H1 (cell line): ENCODE results near the gene HRCT1. TPM values are rescaled to one million over a fixed set of nuclear protein-coding genes. Genes with fewer than 3 reads are reported as not detected.

ENCODE experiments used
- BRCA1 ChIP-seq: IDR thresholded peaks from 2 replicates; pipeline ENCODE4 v1.6.1; 2012; ENCODE audit warnings: low read depth, low read length, improper control_type of control experiment
- EZH2 ChIP-seq: fragments of 200-600 bp; sonication (generic); IDR thresholded peaks from 2 replicates; pipeline ENCODE4 v1.7.1; 2012; ENCODE audit warnings: low read depth, mild to moderate bottlenecking, moderate library complexity, low read length, inconsistent platforms; ENCODE audit not compliant: severe bottlenecking
- JUND ChIP-seq: IDR thresholded peaks from 2 replicates; pipeline ENCODE4 v1.6.1; 2011; ENCODE audit warnings: mild to moderate bottlenecking, improper control_type of control experiment, low read length
- RNF2 ChIP-seq: fragments of 200-900, 300-1000 bp; sonication (generic); IDR thresholded peaks from 2 replicates; pipeline ENCODE4 v1.7.1; 2016; ENCODE audit warnings: borderline replicate concordance, low read depth, mild to moderate bottlenecking, antibody characterized with exemption, low read length; ENCODE audit not compliant: poor library complexity, severe bottlenecking; ENCODE audit errors: missing control alignments
- SIX5 ChIP-seq: IDR thresholded peaks from 2 replicates; pipeline ENCODE4 v1.6.1; 2011; ENCODE audit warnings: mild to moderate bottlenecking, low read depth, low read length
- SRF ChIP-seq: IDR thresholded peaks from 2 replicates; pipeline ENCODE4 v1.6.1; 2011; ENCODE audit warnings: mild to moderate bottlenecking, low read depth, low read length, moderate library complexity
- TAF1 ChIP-seq: IDR thresholded peaks from 2 replicates; pipeline ENCODE4 v1.6.1; 2011; ENCODE audit warnings: mild to moderate bottlenecking, low read depth, low read length
- TAF7 ChIP-seq: optimal IDR thresholded peaks from 2 replicates; pipeline ENCODE3; 2011; ENCODE audit warnings: low read depth, mild to moderate bottlenecking, inconsistent platforms, low read length, moderate library complexity, borderline replicate concordance
- TEAD4 ChIP-seq: IDR thresholded peaks from 2 replicates; pipeline ENCODE4 v1.6.1; 2012; ENCODE audit warnings: low read depth, low read length, inconsistent platforms, mixed read lengths
- YY1 ChIP-seq: IDR thresholded peaks from 2 replicates; pipeline ENCODE4 v1.6.1; 2011; ENCODE audit warnings: low read depth, mild to moderate bottlenecking, low read length
- ZNF274 ChIP-seq: IDR thresholded peaks from 2 replicates; pipeline ENCODE4 v1.7.0; 2012; ENCODE audit warnings: low read length, borderline replicate concordance; ENCODE audit errors: extremely low read depth
- polyA plus RNA-seq, 7 experiments: library from polyadenylated mRNA; depleted of rRNA in 3 of 7; stranded (reverse) in 5 of 7; unstranded in 2 of 7; fragments of >200 nt in 5 of 7; fragments of 200-250 nt in 2 of 7; gene quantifications; 1 replicate in 5 of 7; 2 replicates in 1 of 7; 4 replicates in 1 of 7; pipeline versions ENCODE4 v1.2.1 to v1.2.3, GENCODE V29; 2011 to 2013; ENCODE audit warnings: missing spikeins in 2 of 7, mixed read lengths in 2 of 7
- total RNA-seq: library from RNA; stranded (reverse); fragmentation: NEBNext Ultra II Directional; extraction: Animal tissue kit (Norgen Biotek cat#: 25700); gene quantifications from 2 replicates; pipeline ENCODE4 v1.2.1, GENCODE V29; 2021

HRCT1 gene
- total and polyA plus RNA-seq, 2 of the 8 experiments (the other 6 are each of a cell fraction or from before 2014, with no cell fraction given), result not detected

GRCh38 chr9:35905912-35906679 lies at the start of gene HRCT1 (continued):
- TF ChIP-seq RNF2 (no peak), JUND (no peak), SRF (no peak), YY1 (no peak), TEAD4 (no peak), TAF1 (no peak), TAF7 (no peak), ZNF274 (no peak), BRCA1 (no peak), EZH2 (no peak), SIX5 (no peak)
